Osteoblast (primary cell): ENCODE measurements around the gene NFIB. TPM values are rescaled to one million over a fixed set of nuclear protein-coding genes. Genes with fewer than 3 reads are reported as not detected.

Source experiments
- DNase-seq: peaks from one replicate; pipeline ENCODE4 v3.0.0; 2011; ENCODE audit warnings: low spot score, mixed read lengths; ENCODE audit not compliant: insufficient read length; ENCODE audit errors: missing footprints
- H2AFZ ChIP-seq: 2 replicates; pipeline ENCODE4 v1.6.0; 2011; ENCODE audit warnings: mild to moderate bottlenecking, low read length
- H3K27ac ChIP-seq: 2 replicates; pipeline ENCODE4 v1.5.1; 2011; ENCODE audit warnings: mild to moderate bottlenecking, low read depth, low read length, moderate library complexity
- H3K27me3 ChIP-seq: 2 replicates; pipeline ENCODE4 v1.6.0; 2012; ENCODE audit warnings: mild to moderate bottlenecking, control low read depth, inconsistent platforms, low read length, moderate library complexity; ENCODE audit not compliant: insufficient read depth
- H3K36me3 ChIP-seq: 2 replicates; pipeline ENCODE4 v1.5.1; 2011; ENCODE audit warnings: mild to moderate bottlenecking, low read length, control low read depth, moderate library complexity; ENCODE audit not compliant: insufficient read depth
- H3K4me1 ChIP-seq: 2 replicates; pipeline ENCODE4 v1.5.1; 2011; ENCODE audit warnings: mild to moderate bottlenecking, low read length, control low read depth, moderate library complexity; ENCODE audit not compliant: insufficient read depth
- H3K4me2 ChIP-seq: 2 replicates; pipeline ENCODE4 v1.6.0; 2011; ENCODE audit warnings: mild to moderate bottlenecking, low read length; ENCODE audit not compliant: insufficient read depth
- H3K4me3 ChIP-seq: fragments of 200-600 bp; sonication (generic); 3 replicates; pipeline ENCODE4 v1.5.1; 2012; ENCODE audit warnings: mild to moderate bottlenecking, low read length, inconsistent platforms; ENCODE audit not compliant: insufficient read depth
- H3K79me2 ChIP-seq: 2 replicates; pipeline ENCODE4 v1.6.0; 2012; ENCODE audit warnings: mild to moderate bottlenecking, low read length, control low read depth, inconsistent platforms; ENCODE audit not compliant: insufficient read depth
- H3K9me3 ChIP-seq: 2 replicates; pipeline ENCODE4 v1.5.1; 2011; ENCODE audit warnings: low read depth, low read length, control low read depth
- H4K20me1 ChIP-seq: 2 replicates; pipeline ENCODE4 v1.6.0; 2012; ENCODE audit warnings: mild to moderate bottlenecking, low read length, control low read depth; ENCODE audit not compliant: insufficient read depth
- CTCF ChIP-seq: IDR thresholded peaks from 2 replicates; pipeline ENCODE4 v1.5.1; 2011; ENCODE audit warnings: mild to moderate bottlenecking, low read depth, low read length, moderate library complexity; ENCODE audit errors: extremely low read depth
- total RNA-seq: library from RNA; depleted of rRNA; stranded (reverse); fragments of >200 nt; gene quantifications from 2 replicates; pipeline ENCODE4 v1.2.3, GENCODE V29; 2012

The NFIB gene
- total RNA-seq, 1 donor, result 21.0 TPM

- Histone ChIP-seq H3K27me3 (no peaks in the 10 kb centered on the region), H3K4me1 (peaks cover 56% of the 10 kb centered on the region), H3K4me3 (no peak overlapping the region), H3K9me3 (no peaks in the 10 kb centered on the region), H3K4me2 (peak overlapping the region; percentile 58), H2AFZ (no peak overlapping the region), H3K36me3 (no peaks in the 10 kb centered on the region), H3K79me2 (peaks cover 21% of the 10 kb centered on the region), H3K27ac (peak overlapping the region; percentile 46), H4K20me1 (no peaks in the 10 kb centered on the region)
- no peak for TF ChIP-seq CTCF
- DNase-seq, result no peak
These were observed 42.8 kb downstream of the NFIB start for GRCh38 chr9:14271093-14271673.

GRCh38 chr9:14270358-14271092, 43.4 kb downstream of the NFIB start:
- Histone ChIP-seq H3K4me3 (no peak overlapping the region), H4K20me1 (no peaks in the 10 kb centered on the region), H3K36me3 (no peaks in the 10 kb centered on the region), H3K9me3 (no peaks in the 10 kb centered on the region), H3K27me3 (no peaks in the 10 kb centered on the region), H2AFZ (no peak overlapping the region), H3K79me2 (peaks cover 22% of the 10 kb centered on the region), H3K4me1 (peaks cover 49% of the 10 kb centered on the region), H3K4me2 (no peak overlapping the region), H3K27ac (no peak overlapping the region)
- no peak for TF ChIP-seq CTCF
- DNase-seq, result no peak

- Histone ChIP-seq H3K4me3 (no peak overlapping the region), H3K27ac (no peak overlapping the region), H3K27me3 (no peaks in the 10 kb centered on the region), H3K36me3 (no peaks in the 10 kb centered on the region), H4K20me1 (no peaks in the 10 kb centered on the region), H3K4me2 (no peak overlapping the region), H3K79me2 (peaks cover 17% of the 10 kb centered on the region), H3K4me1 (peaks cover 43% of the 10 kb centered on the region), H2AFZ (no peak overlapping the region), H3K9me3 (no peaks in the 10 kb centered on the region)
- TF ChIP-seq CTCF, result no peak
- no peak for DNase-seq
These were observed 44.0 kb downstream of the NFIB start for GRCh38 chr9:14269916-14270315.

GRCh38 chr9:14263707-14264483, 50.0 kb downstream of the NFIB start:
- no peak for TF ChIP-seq CTCF
- DNase-seq, result no peak
- Histone ChIP-seq H3K4me3 (no peak overlapping the region), H3K27ac (no peak overlapping the region), H3K4me1 (peaks cover 16% of the 10 kb centered on the region), H2AFZ (no peak overlapping the region), H3K36me3 (no peaks in the 10 kb centered on the region), H3K4me2 (no peak overlapping the region), H3K27me3 (no peaks in the 10 kb centered on the region), H4K20me1 (peaks cover 2% of the 10 kb centered on the region), H3K9me3 (no peaks in the 10 kb centered on the region), H3K79me2 (peaks cover 11% of the 10 kb centered on the region)
